Mesenteric fat pad (tissue), 1 donor: Measurements from ENCODE around the gene AUH. TPM values are rescaled to one million over a fixed set of nuclear protein-coding genes. Genes with fewer than 3 reads are reported as not detected.

Source experiments
- DNase-seq: peaks from one replicate; pipeline ENCODE4 v3.0.0-alpha.2; 2020; ENCODE audit warnings: low spot score
- total RNA-seq: library from RNA; stranded (reverse); fragmentation: NEBNext Ultra II Directional; extraction: Animal tissue kit (Norgen Biotek cat#: 25700); gene quantifications from one replicate; pipeline ENCODE4 v1.2.1, GENCODE V29; 2021
- donor health status: DM: yes; HTN: yes; CAD: no.

AUH gene
- total RNA-seq, 1 donor from 2014 or later = 21.9 TPM

DNA sequence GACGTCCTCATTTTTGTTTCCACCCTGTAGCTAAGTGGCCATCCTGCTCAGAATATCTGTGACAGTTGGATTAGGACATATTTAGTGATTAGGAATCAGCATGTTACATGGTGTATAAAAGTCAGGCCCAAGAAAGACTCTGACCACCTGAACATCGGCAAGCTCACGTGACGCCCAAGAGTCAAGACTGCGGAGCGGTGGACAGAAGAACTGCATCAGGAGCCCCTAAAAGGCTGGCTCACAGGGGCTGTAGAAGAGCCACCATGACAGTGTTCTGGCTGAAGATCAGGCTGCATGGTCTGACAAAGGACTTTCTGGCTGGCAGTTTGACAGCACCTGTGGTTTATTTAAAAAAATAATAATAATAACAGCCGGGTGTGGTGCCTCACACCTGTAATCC is 185.3 kb downstream of the AUH start:
- peak; percentile 41 for DNase-seq

GRCh38 chr9:91174772-91175171 is 186.9 kb downstream of the AUH start:
- no peak for DNase-seq

- DNase-seq = no peak
Measured at GRCh38 chr9:91172329-91172728, 189.4 kb downstream of the AUH start.

DNA sequence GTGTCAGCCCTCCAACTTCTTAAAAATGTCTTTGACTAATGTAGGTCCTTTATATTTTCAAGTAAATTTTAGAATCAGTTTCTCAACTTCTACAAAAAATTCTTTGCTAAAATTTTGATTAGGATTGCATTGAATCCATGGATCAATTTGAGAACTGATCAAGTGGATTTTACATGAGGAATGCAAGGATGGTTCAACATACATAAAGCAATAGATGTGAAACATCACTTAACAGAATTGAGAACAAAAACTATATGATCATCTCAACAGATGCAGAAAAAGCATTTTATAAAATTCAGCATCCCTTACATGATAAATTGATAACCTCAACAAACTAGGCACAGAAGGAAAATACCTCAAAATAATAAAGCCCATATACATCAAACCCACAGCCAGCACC is 190.8 kb downstream of the AUH start:
- DNase-seq = no peak

DNA sequence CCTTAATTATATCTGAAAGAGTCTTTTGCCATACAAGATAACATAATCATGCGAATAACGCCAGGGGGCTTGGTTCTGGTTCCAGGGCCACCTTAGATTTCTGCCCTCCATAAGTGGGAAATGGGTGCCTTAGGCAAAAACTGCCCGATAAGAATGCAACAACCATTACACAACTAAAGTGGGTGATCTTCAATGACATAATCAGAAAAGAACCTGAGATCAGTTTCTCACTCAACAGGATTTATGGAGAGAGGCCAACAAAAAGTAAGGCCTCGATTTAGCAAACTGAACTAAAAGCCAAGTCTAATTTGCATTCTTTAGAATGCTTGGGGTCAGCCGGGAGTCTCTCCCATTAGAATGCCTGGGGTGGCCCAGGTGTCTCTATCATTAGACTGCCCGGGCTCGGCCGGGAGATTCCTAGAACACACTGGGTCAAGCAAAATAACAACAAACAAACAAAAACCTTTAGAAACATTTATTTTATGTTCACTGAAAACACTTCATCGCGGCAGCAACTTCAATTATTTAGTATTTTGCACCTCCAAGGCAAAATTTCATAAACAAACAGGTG is 194.8 kb downstream of the AUH start:
- DNase-seq = peak; percentile 18

- no peak for DNase-seq
Measured at GRCh38 chr9:91164724-91165520, 196.8 kb downstream of the AUH start.

Other genes with a start within 250 kb of the AUH start
- 179 TPM for gene NFIL3, start 61.9 kb upstream of the AUH start, total RNA-seq